DMS 273 (cell line): ENCODE measurements around the gene NAGS.
"Not testable (repeated sequence)": the region's sequence is repeated elsewhere in the genome, so short reads cannot be mapped to it uniquely, and the experiment has no call there.

Experiments used
- DNase-seq: peaks from one replicate; lab custom pipeline; 2025; ENCODE audit not compliant: unreplicated experiment; lab: John Stamatoyannopoulos, UW

NAGS gene

GRCh38 chr17:43983515-43984411, 20.7 kb upstream of the NAGS start:
- DNase-seq = peak; percentile 68

- DNase-seq = no peak
Observed at GRCh38 chr17:43984521-43984920, 19.9 kb upstream of the NAGS start.

- no peak for DNase-seq
Observed at GRCh38 chr17:43986225-43986981, 18.0 kb upstream of the NAGS start.

- DNase-seq = no peak
Observed at GRCh38 chr17:43987131-43988021, 17.0 kb upstream of the NAGS start.

GRCh38 chr17:43988301-43988700, 16.1 kb upstream of the NAGS start:
- no peak for DNase-seq

- DNase-seq = no peak
Observed at GRCh38 chr17:43992641-43993040, 11.8 kb upstream of the NAGS start.

- peak; percentile 86 for DNase-seq
Observed at GRCh38 chr17:43994272-43995149, 9.9 kb upstream of the NAGS start.

GRCh38 chr17:43995150-43995471, 9.3 kb upstream of the NAGS start:
- no peak for DNase-seq

- DNase-seq = not testable (repeated sequence)
Observed at GRCh38 chr17:43997180-43997579, 7.2 kb upstream of the NAGS start.

- DNase-seq = no peak
Observed at GRCh38 chr17:43998552-43998951, 5.9 kb upstream of the NAGS start.

- DNase-seq = no peak
Observed at GRCh38 chr17:43999024-43999423, 5.4 kb upstream of the NAGS start.

- no peak for DNase-seq
Observed at GRCh38 chr17:44000141-44000860, 4.1 kb upstream of the NAGS start.

- DNase-seq = no peak
Observed at GRCh38 chr17:44000871-44001460, 3.5 kb upstream of the NAGS start.

- no peak for DNase-seq
Observed at GRCh38 chr17:44001461-44001920, 2.9 kb upstream of the NAGS start.

GRCh38 chr17:44002141-44002848, 2.1 kb upstream of the NAGS start:
- no peak for DNase-seq

- peak; percentile 48 for DNase-seq
Observed at GRCh38 chr17:44004761-44005526, 522 bp downstream of the NAGS start.

GRCh38 chr17:44005527-44006271, 1.3 kb downstream of the NAGS start:
- DNase-seq = peak; percentile 73
